Measurements from ENCODE around the gene PCSK4.

DNA sequence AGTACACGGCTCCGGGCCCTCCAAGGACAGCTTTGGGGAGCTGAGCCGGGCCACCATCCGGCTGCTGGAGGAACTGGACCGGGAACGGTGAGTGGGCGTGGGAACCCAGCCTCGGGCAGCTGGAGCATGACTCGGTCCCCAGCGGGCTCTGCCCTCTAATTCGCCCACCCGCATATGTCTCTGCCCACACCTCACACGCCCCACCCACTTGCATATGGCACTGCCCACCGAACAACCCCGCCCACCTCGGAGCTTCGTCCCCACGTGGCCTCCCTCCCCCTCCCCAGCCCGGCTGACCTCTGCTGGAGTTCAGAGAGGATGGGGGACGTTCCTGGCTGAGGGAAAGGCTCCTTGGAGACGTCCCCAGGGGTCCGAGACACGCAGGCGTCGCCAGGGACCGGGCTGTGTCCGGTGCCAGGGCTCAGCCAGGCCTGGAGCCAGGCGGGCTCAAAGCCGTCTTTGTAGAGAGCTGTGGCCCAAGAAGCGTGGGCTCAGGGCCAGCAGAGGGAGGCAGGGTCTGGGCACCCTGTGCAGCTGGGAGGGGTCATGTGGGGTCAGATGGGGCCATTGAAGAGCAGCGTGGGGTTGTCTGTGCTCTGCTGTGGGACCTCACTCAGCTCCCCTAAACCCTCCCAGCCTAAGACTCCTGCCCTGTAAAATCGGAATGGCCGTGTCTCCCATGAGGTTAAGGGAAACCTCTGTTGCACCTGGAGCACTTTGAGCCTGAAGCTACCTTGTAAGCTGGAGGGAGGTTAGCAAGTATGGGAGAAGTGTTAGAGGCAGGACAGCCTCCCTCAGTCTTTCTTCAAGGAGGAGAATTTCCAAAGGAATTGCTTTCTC, 36.4 kb downstream of the PCSK4 start:
- TF ChIP-seq, protein P1, sequence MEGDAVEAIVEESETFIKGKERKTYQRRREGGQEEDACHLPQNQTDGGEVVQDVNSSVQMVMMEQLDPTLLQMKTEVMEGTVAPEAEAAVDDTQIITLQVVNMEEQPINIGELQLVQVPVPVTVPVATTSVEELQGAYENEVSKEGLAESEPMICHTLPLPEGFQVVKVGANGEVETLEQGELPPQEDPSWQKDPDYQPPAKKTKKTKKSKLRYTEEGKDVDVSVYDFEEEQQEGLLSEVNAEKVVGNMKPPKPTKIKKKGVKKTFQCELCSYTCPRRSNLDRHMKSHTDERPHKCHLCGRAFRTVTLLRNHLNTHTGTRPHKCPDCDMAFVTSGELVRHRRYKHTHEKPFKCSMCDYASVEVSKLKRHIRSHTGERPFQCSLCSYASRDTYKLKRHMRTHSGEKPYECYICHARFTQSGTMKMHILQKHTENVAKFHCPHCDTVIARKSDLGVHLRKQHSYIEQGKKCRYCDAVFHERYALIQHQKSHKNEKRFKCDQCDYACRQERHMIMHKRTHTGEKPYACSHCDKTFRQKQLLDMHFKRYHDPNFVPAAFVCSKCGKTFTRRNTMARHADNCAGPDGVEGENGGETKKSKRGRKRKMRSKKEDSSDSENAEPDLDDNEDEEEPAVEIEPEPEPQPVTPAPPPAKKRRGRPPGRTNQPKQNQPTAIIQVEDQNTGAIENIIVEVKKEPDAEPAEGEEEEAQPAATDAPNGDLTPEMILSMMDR (IDR thresholded peaks at IDR 0.05): peak in 3 of 5 experiments; percentile 19 to 47 (median 46)
- peak; percentile 50 to 65 for TF ChIP-seq EP300 (IDR thresholded peaks at IDR 0.05)
- TF ChIP-seq POLR2A (IDR thresholded peaks at IDR 0.05): peak in 1 of 2 donors; percentile 9

All from tibial nerve (tissue), 4 donors.